GM12878 (cell line): Measurements from ENCODE around the gene MYH9.

Experiments
- ATF3 ChIP-seq: IDR thresholded peaks from 2 replicates; pipeline ENCODE4 v1.6.1; 2011; ENCODE audit warnings: low read depth, mild to moderate bottlenecking, low read length, moderate library complexity, borderline replicate concordance; ENCODE audit errors: extremely low read depth
- CTCF ChIP-seq, 3 experiments: IDR thresholded peaks in 2 of 3; conservative IDR thresholded peaks in 1 of 3; 2 replicates each; pipeline ENCODE4 v1.5.1; 2011; ENCODE audit warnings: low read depth in 3 of 3, low read length in 3 of 3, mild to moderate bottlenecking in 3 of 3, control low read depth in 2 of 3, moderate library complexity in 2 of 3, inconsistent platforms in 1 of 3, mixed read lengths in 1 of 3; ENCODE audit not compliant: control insufficient read depth in 2 of 3, insufficient read depth in 1 of 3; ENCODE audit errors: extremely low read depth in 1 of 3
- EGR1 ChIP-seq, 2 experiments: IDR thresholded peaks; 1 replicate in 1 of 2; 2 replicates in 1 of 2; pipeline ENCODE4 v1.6.1; 2011 to 2012; ENCODE audit warnings: low read depth in 2 of 2, low read length in 2 of 2, borderline replicate concordance in 1 of 2, mild to moderate bottlenecking in 1 of 2, moderate library complexity in 1 of 2
- HDAC6 ChIP-seq: fragments of 200-600 bp; sonication (generic); IDR thresholded peaks from one replicate; pipeline ENCODE4 v1.8.0; 2017; ENCODE audit warnings: antibody characterized with exemption; ENCODE audit not compliant: unreplicated experiment
- LARP7 ChIP-seq: fragments of 450-650 bp; IDR thresholded peaks from 2 replicates; pipeline ENCODE4 v1.6.1; 2017; ENCODE audit warnings: mild to moderate bottlenecking
- MTA3 ChIP-seq: IDR thresholded peaks from 2 replicates; pipeline ENCODE4 v1.6.1; 2012; ENCODE audit warnings: low read length, inconsistent platforms, borderline replicate concordance
- PAX5 ChIP-seq: IDR thresholded peaks from 2 replicates; pipeline ENCODE4 v1.6.1; 2011; ENCODE audit warnings: low read depth, low read length, borderline replicate concordance
- POLR2A ChIP-seq: IDR thresholded peaks from 2 replicates; pipeline ENCODE4 v1.6.1; 2011; ENCODE audit warnings: low read depth, mild to moderate bottlenecking, low read length
- POLR2AphosphoS2 ChIP-seq: IDR thresholded peaks from 2 replicates; pipeline ENCODE4 v1.6.1; 2011; ENCODE audit warnings: low read depth, mild to moderate bottlenecking, low read length, improper control_type of control experiment, moderate library complexity
- RBBP5 ChIP-seq: fragments of 200-600 bp; sonication (generic); conservative IDR thresholded peaks from 2 replicates; pipeline ENCODE4 v1.6.1; 2016
- TBL1XR1 ChIP-seq: IDR thresholded peaks from 2 replicates; pipeline ENCODE4 v1.6.1; 2012; ENCODE audit warnings: low read depth, low read length, improper control_type of control experiment
- TCF12 ChIP-seq: IDR thresholded peaks from 2 replicates; pipeline ENCODE4 v1.6.1; 2011; ENCODE audit warnings: low read depth, mild to moderate bottlenecking, low read length
- ZNF217 ChIP-seq: fragments of 450-650 bp; IDR thresholded peaks from 2 replicates; pipeline ENCODE4 v1.6.1; 2017; ENCODE audit warnings: antibody characterized with exemption, mild to moderate bottlenecking

DNA sequence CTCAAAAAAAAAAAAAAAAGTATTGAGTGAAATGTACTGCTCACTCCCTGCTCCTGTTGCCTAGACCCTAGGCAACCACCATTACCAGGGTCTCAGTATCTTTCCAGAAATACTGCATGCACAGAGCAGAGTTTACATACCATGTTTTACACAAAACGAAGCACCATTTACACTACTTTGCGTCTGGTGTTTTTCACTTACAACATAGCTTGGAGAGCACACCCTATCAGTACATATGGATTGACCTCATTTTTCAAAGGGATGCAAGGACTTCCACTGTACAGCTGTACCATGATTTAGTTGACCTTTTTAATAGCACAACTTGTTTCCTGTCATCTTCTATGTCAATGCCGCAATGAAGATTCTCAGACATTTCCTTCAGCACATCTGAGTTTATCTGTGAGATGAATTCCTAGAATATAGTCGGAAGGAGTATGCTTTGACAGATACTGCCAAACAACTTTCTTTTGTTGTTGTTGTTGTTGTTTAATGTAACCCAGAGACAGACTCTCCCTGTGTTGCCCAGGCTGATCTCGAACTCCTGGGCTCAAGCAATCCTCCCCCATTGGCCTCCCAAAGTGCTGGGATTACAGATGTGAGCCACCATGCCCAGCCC lies 6.1 kb downstream of the MYH9 start:
- TF ChIP-seq ATF3, result no peak
- no peak for TF ChIP-seq ZNF217
- TF ChIP-seq TCF12, result no peak
- no peak for TF ChIP-seq TBL1XR1
- TF ChIP-seq CTCF (IDR thresholded peaks at IDR 0.05 in 2 of 3, conservative IDR thresholded peaks at IDR 0.05 in 1 of 3; ENCODE audit: control insufficient read depth in 2 of 3, extremely low read depth in 1 of 3, insufficient read depth in 1 of 3, low read depth in 3 of 3, low read length in 3 of 3), result no peak
- TF ChIP-seq MTA3, result no peak
- TF ChIP-seq RBBP5, result no peak
- TF ChIP-seq HDAC6, result no peak
- TF ChIP-seq POLR2A, result no peak
- TF ChIP-seq POLR2AphosphoS2, result no peak
- TF ChIP-seq EGR1 (IDR thresholded peaks at IDR 0.05; ENCODE audit: borderline replicate concordance in 1 of 2, low read depth in 2 of 2, low read length in 2 of 2), result no peak
- TF ChIP-seq PAX5, result no peak
- TF ChIP-seq LARP7, result no peak
